Gastroesophageal sphincter (tissue), 4 donors: ENCODE results near the gene RNF8. TPM values are rescaled to one million over a fixed set of nuclear protein-coding genes. Genes with fewer than 3 reads are reported as not detected.

Experiments
- ATAC-seq: fragments of 150-250 bp; one replicate; pipeline ENCODE4 v1.9.1; 2016; ENCODE audit warnings: mild to moderate bottlenecking, moderate library complexity
- H3K27ac ChIP-seq, 4 donors: fragments of 200-600 bp; sonication (generic) in 3 of 4; 1 replicate in 3 of 4; 2 replicates in 1 of 4; pipeline ENCODE4 v1.5.1; 2016 to 2019
- H3K27me3 ChIP-seq: fragments of 200-600 bp; sonication (generic); one replicate; pipeline ENCODE4 v1.5.1; 2019
- H3K36me3 ChIP-seq, 2 donors: fragments of 200-600 bp; sonication (generic); one replicate each; pipeline ENCODE4 v1.5.1; 2019; ENCODE audit warnings: control low read depth in 1 of 2
- H3K4me1 ChIP-seq, 3 donors: fragments of 200-600 bp; sonication (generic); 1 replicate in 2 of 3; 2 replicates in 1 of 3; pipeline ENCODE4 v1.5.1; 2016 to 2019; ENCODE audit warnings: control low read depth in 2 of 3
- H3K4me3 ChIP-seq, 2 donors: fragments of 200-600 bp; sonication (generic); one replicate each; pipeline ENCODE4 v1.5.1; 2019; ENCODE audit warnings: mild to moderate bottlenecking in 1 of 2, moderate library complexity in 1 of 2
- H3K9me3 ChIP-seq, 3 donors: fragments of 200-600 bp; sonication (generic); one replicate each; pipeline ENCODE4 v1.5.1; 2017 to 2019; ENCODE audit warnings: control low read depth in 2 of 3
- EP300 ChIP-seq: sonication (generic); formaldehyde crosslinking; IDR thresholded peaks from one replicate; pipeline ENCODE4 v1.6.1; 2017; ENCODE audit warnings: antibody characterized with exemption, mild to moderate bottlenecking
- POLR2A ChIP-seq, 2 donors: fragments of 450-650 bp; IDR thresholded peaks; one replicate each; pipeline ENCODE4 v1.6.1; 2017; ENCODE audit warnings: antibody characterized with exemption in 2 of 2, mild to moderate bottlenecking in 2 of 2, moderate library complexity in 1 of 2
- POLR2AphosphoS5 ChIP-seq: sonication (generic); formaldehyde crosslinking; IDR thresholded peaks from one replicate; pipeline ENCODE4 v1.6.1; 2017; ENCODE audit warnings: antibody characterized with exemption
- WGBS, 2 donors: methylation state at CpG; one replicate each; pipeline ENCODE4 v1.1.5; 2018; ENCODE audit warnings: low coverage in 1 of 2; 5-methylcytosine and 5-hydroxymethylcytosine counted together
- total RNA-seq, 4 donors: library from RNA; depleted of rRNA; stranded (reverse); fragments of >200 nt; gene quantifications; one replicate each; pipeline ENCODE4 v1.1.0, GENCODE V29; 2016
- TF ChIP-seq, protein P1 (sequence below), 4 experiments: fragments of 200-600 bp in 2 of 4; fragments of 450-650 bp in 2 of 4; sonication (generic) in 1 of 4; IDR thresholded peaks; one replicate each; pipeline ENCODE4 v1.5.1; 2017 to 2019; ENCODE audit warnings: antibody characterized with exemption in 4 of 4, mild to moderate bottlenecking in 2 of 4, moderate library complexity in 2 of 4

The RNF8 gene
- total RNA-seq, 4 donors from 2014 or later: 10.0 to 21.5 (median 16.0) TPM

DNA sequence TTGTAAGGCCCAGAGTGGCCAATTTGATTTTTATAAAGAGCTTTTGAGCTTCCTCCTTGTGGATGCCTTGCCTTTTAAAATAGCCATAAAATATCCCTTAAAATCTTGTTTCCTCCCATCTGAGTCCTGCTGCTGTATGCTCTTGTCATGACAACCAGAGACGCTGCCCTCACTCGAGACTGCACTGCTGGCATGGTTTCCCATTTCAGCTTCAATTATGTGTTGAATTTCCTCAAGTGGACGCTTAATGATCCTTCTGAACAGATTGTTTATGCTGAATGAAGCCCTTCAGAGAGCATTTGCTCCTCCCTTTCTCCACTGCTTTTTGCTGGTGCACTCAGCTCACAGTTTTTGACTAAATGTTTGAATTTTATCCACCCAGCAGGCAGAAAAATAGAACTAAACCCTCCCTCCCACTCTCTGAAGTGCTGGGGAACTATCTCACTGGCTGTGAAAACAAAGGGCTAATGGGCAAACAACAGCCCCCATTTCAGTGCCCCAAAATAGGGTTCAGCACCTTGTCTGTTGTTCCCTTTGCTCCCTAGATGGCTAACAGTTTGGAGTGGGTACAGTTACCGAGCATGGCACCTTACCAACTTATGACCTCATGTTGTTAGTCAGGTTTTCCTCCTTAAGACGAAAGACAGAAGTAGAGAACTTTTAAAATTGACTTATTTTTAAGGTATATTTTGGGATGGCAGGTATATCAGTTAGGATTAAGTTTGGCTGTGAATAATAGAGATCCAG lies 45.5 kb upstream of the RNF8 start:
- peak; percentile 55 for ATAC-seq
- peaks cover 0 to 20% (median 6%) of the 10 kb centered on the region in 3 donors for H3K4me1 ChIP-seq
- H3K4me3 ChIP-seq: no peak overlapping the region
- H3K27me3 ChIP-seq: no peaks in the 10 kb centered on the region
- peak overlapping the region; percentile 15 to 69 (median 57) for H3K27ac ChIP-seq
- no peak for TF ChIP-seq POLR2A (IDR thresholded peaks at IDR 0.05)
- TF ChIP-seq, protein P1, sequence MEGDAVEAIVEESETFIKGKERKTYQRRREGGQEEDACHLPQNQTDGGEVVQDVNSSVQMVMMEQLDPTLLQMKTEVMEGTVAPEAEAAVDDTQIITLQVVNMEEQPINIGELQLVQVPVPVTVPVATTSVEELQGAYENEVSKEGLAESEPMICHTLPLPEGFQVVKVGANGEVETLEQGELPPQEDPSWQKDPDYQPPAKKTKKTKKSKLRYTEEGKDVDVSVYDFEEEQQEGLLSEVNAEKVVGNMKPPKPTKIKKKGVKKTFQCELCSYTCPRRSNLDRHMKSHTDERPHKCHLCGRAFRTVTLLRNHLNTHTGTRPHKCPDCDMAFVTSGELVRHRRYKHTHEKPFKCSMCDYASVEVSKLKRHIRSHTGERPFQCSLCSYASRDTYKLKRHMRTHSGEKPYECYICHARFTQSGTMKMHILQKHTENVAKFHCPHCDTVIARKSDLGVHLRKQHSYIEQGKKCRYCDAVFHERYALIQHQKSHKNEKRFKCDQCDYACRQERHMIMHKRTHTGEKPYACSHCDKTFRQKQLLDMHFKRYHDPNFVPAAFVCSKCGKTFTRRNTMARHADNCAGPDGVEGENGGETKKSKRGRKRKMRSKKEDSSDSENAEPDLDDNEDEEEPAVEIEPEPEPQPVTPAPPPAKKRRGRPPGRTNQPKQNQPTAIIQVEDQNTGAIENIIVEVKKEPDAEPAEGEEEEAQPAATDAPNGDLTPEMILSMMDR (IDR thresholded peaks at IDR 0.05): no peak
- TF ChIP-seq EP300: no peak
- no peak for TF ChIP-seq POLR2AphosphoS5
- peaks cover 0 to 46% of the 10 kb centered on the region in 2 donors for H3K36me3 ChIP-seq
- 14 to 31% methylated on average over 5 of the region's 5 CpGs for WGBS, 2 donors
- H3K9me3 ChIP-seq: no peaks in the 10 kb centered on the region

GRCh38 chr6:37309046-37309445 lies 44.7 kb upstream of the RNF8 start:
- H3K9me3 ChIP-seq: no peaks in the 10 kb centered on the region
- WGBS, 2 donors: 60 to 100% methylated on average over 1 of the region's 1 CpG
- peaks cover 0 to 20% (median 6%) of the 10 kb centered on the region in 3 donors for H3K4me1 ChIP-seq
- peak overlapping the region in 2 of 4 donors; percentile 59 to 69 for H3K27ac ChIP-seq
- H3K27me3 ChIP-seq: no peaks in the 10 kb centered on the region
- ATAC-seq: no peak
- TF ChIP-seq POLR2AphosphoS5 (no peak), EP300 (no peak), POLR2A (IDR thresholded peaks at IDR 0.05) (no peak)
- TF ChIP-seq, protein P1 (IDR thresholded peaks at IDR 0.05): no peak
- H3K4me3 ChIP-seq: no peak overlapping the region
- peaks cover 0 to 46% of the 10 kb centered on the region in 2 donors for H3K36me3 ChIP-seq

- Histone ChIP-seq H3K27me3 (no peaks in the 10 kb centered on the region), H3K9me3 (no peaks in the 10 kb centered on the region), H3K27ac (no peak overlapping the region), H3K4me1 (peaks cover 0 to 20% (median 6%) of the 10 kb centered on the region in 3 donors), H3K36me3 (peaks cover 0 to 46% of the 10 kb centered on the region in 2 donors), H3K4me3 (no peak overlapping the region)
- TF ChIP-seq POLR2A (IDR thresholded peaks at IDR 0.05) (no peak), POLR2AphosphoS5 (no peak), EP300 (no peak)
- TF ChIP-seq, protein P1 (IDR thresholded peaks at IDR 0.05): no peak
- ATAC-seq: no peak
- 60 to 69% methylated on average over 3 of the region's 3 CpGs for WGBS, 2 donors
Observed at GRCh38 chr6:37309692-37310091, 44.1 kb upstream of the RNF8 start.

DNA sequence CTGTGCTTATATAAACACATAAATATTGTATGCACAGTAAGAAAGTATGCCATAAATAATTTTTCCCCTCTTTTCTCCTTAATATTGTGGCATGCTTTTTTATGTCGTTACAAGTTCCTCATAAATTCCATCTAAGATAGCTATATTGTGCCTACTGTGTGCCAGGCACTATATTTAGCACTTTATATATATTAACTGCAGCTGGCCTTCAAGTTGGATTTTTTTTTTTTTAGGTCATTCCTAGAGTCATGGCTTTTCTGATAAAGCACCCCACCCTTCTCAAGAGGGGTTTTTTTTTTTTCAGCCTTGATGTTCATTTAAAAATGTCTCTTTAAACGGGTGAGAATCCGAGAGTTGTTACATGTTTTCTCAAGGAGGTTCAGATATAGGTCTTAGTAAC lies 42.8 kb upstream of the RNF8 start:
- Histone ChIP-seq H3K4me1 (peaks cover 0 to 20% (median 6%) of the 10 kb centered on the region in 3 donors), H3K36me3 (peaks cover 0 to 49% of the 10 kb centered on the region in 2 donors), H3K9me3 (no peaks in the 10 kb centered on the region), H3K27me3 (no peaks in the 10 kb centered on the region), H3K4me3 (no peak overlapping the region), H3K27ac (no peak overlapping the region)
- TF ChIP-seq POLR2AphosphoS5 (no peak), POLR2A (IDR thresholded peaks at IDR 0.05) (no peak), EP300 (no peak)
- TF ChIP-seq, protein P1 (IDR thresholded peaks at IDR 0.05): no peak
- 77 to 94% methylated on average over 1 to 3 of the region's 3 CpGs for WGBS, 2 donors
- no peak for ATAC-seq
